Upper lobe of right lung (tissue), 1 donor: ENCODE results near the gene LRRC25. TPM values are rescaled to one million over a fixed set of nuclear protein-coding genes. Genes with fewer than 3 reads are reported as not detected.
"Not testable (repeated sequence)": the region's sequence is repeated elsewhere in the genome, so short reads cannot be mapped to it uniquely, and the experiment has no call there.

Experiments used
- ATAC-seq: fragments of 200-7000 bp; cut with Tn5 transposase; one replicate; pipeline ENCODE4 v1.9.1; 2020; ENCODE audit warnings: mild to moderate bottlenecking, moderate library complexity
- DNase-seq: peaks from one replicate; pipeline ENCODE4 v3.0.0-alpha.2; 2020
- H3K27ac ChIP-seq: fragments of 200-600 bp; one replicate; pipeline ENCODE4 v1.8.0; 2022
- H3K27me3 ChIP-seq: fragments of 200-600 bp; one replicate; pipeline ENCODE4 v1.8.0; 2022; ENCODE audit warnings: mild to moderate bottlenecking
- H3K36me3 ChIP-seq: fragments of 200-600 bp; one replicate; pipeline ENCODE4 v1.8.0; 2022
- H3K4me1 ChIP-seq: fragments of 200-600 bp; one replicate; pipeline ENCODE4 v1.8.0; 2022
- H3K4me3 ChIP-seq: fragments of 200-600 bp; one replicate; pipeline ENCODE4 v1.8.0; 2022; ENCODE audit warnings: mild to moderate bottlenecking
- H3K9me3 ChIP-seq: fragments of 200-600 bp; one replicate; pipeline ENCODE4 v1.8.0; 2022
- CTCF ChIP-seq: fragments of 200-600 bp; IDR thresholded peaks from one replicate; pipeline ENCODE4 v1.8.0; 2022; ENCODE audit warnings: antibody characterized with exemption
- intact Hi-C: fragments of 100-400 bp; cut with DNase I; formaldehyde crosslinking; loops from one replicate; pipeline ENCODE4 v1.11.0; 2022
- total RNA-seq: library from RNA; stranded (reverse); fragmentation: NEBNext Ultra II Directional; extraction: Animal tissue kit (Norgen Biotek cat#: 25700); gene quantifications from one replicate; pipeline ENCODE4 v1.2.1, GENCODE V29; 2021
- donor health status: DM: no; HTN: yes; CAD: no; lungs with severe emphysema.

The LRRC25 gene
- total RNA-seq, 1 donor from 2014 or later, result 22.7 TPM

- intact Hi-C loops, result no loop called here
- no peak for DNase-seq
- Histone ChIP-seq H3K27ac (no peak overlapping the region), H3K36me3 (peaks cover 56% of the 10 kb centered on the region), H3K4me3 (no peak overlapping the region), H3K27me3 (no peaks in the 10 kb centered on the region), H3K4me1 (no peaks in the 10 kb centered on the region), H3K9me3 (no peaks in the 10 kb centered on the region)
- ATAC-seq, result no peak
- TF ChIP-seq CTCF, result no peak
Measured at GRCh38 chr19:18357041-18357440, 40.4 kb downstream of the LRRC25 start.

- DNase-seq, H3K27ac ChIP-seq, ATAC-seq, H3K4me3 ChIP-seq, H3K9me3 ChIP-seq, H3K27me3 ChIP-seq, H3K4me1 ChIP-seq: not testable (repeated sequence)
- intact Hi-C loops, result loop anchor here (5.0 kb wide), 1 partner anchor 38 kb away; no protein-coding TSS in a partner anchor
- H3K36me3 ChIP-seq, result peaks cover 43% of the 10 kb centered on the region
Measured at GRCh38 chr19:18354743-18355142, 42.7 kb downstream of the LRRC25 start.

- H3K36me3 ChIP-seq, result peaks cover 30% of the 10 kb centered on the region
- intact Hi-C loops, result loop anchor here (5.0 kb wide), 1 partner anchor 39 kb away; no protein-coding TSS in a partner anchor
- no peak for DNase-seq
- TF ChIP-seq CTCF, result no peak
- no peaks in the 10 kb centered on the region for H3K27me3 ChIP-seq
- no peak overlapping the region for H3K27ac ChIP-seq
- peaks cover 3% of the 10 kb centered on the region for H3K4me1 ChIP-seq
- ATAC-seq, result no peak
- no peaks in the 10 kb centered on the region for H3K9me3 ChIP-seq
- no peak overlapping the region for H3K4me3 ChIP-seq
Measured at GRCh38 chr19:18353378-18354005, 43.9 kb downstream of the LRRC25 start.

GRCh38 chr19:18351544-18351943 is 45.9 kb downstream of the LRRC25 start:
- DNase-seq (no peak), ATAC-seq (no peak)
- no peak for TF ChIP-seq CTCF
- Histone ChIP-seq H3K36me3 (peaks cover 11% of the 10 kb centered on the region), H3K9me3 (no peaks in the 10 kb centered on the region), H3K27ac (no peak overlapping the region), H3K4me3 (no peak overlapping the region), H3K4me1 (peaks cover 3% of the 10 kb centered on the region), H3K27me3 (no peaks in the 10 kb centered on the region)
- intact Hi-C loops, result loop anchor here (5.0 kb wide), 1 partner anchor 41 kb away; no protein-coding TSS in a partner anchor

GRCh38 chr19:18350490-18350889 is 46.9 kb downstream of the LRRC25 start:
- intact Hi-C loops, result loop anchor here (5.0 kb wide), 1 partner anchor 42 kb away; no protein-coding TSS in a partner anchor
- peaks cover under 1% of the 10 kb centered on the region for H3K36me3 ChIP-seq
- TF ChIP-seq CTCF, result no peak
- H3K27ac ChIP-seq, result no peak overlapping the region
- ATAC-seq, result no peak
- peaks cover 3% of the 10 kb centered on the region for H3K4me1 ChIP-seq
- no peaks in the 10 kb centered on the region for H3K27me3 ChIP-seq
- H3K4me3 ChIP-seq, result no peak overlapping the region
- DNase-seq, result no peak
- no peaks in the 10 kb centered on the region for H3K9me3 ChIP-seq

- DNase-seq, result peak; percentile 80
- Histone ChIP-seq H3K36me3 (no peaks in the 10 kb centered on the region), H3K9me3 (no peaks in the 10 kb centered on the region), H3K27ac (no peak overlapping the region), H3K4me3 (no peak overlapping the region), H3K4me1 (peaks cover 3% of the 10 kb centered on the region), H3K27me3 (no peaks in the 10 kb centered on the region)
- TF ChIP-seq CTCF, result peak; percentile 87
- peak; percentile 91 for ATAC-seq
- intact Hi-C loops, result loop anchor here (5.0 kb wide), 2 partner anchors 43 to 63 kb away; no protein-coding TSS in a partner anchor
Measured at GRCh38 chr19:18349524-18350128, 47.8 kb downstream of the LRRC25 start.

- H3K9me3 ChIP-seq, H3K27me3 ChIP-seq, H3K4me3 ChIP-seq, H3K4me1 ChIP-seq, DNase-seq, H3K27ac ChIP-seq, ATAC-seq, H3K36me3 ChIP-seq: not testable (repeated sequence)
- intact Hi-C loops, result loop anchor here (5.0 kb wide), 1 partner anchor 63 kb away; no protein-coding TSS in a partner anchor
Measured at GRCh38 chr19:18348818-18349339, 48.5 kb downstream of the LRRC25 start.
